GM18870 (cell line): Measurements from ENCODE around the gene GMDS.
A peak's percentile ranks its signal among the peaks of the same experiment; 100 is the strongest.
"Not testable (repeated sequence)": the region's sequence is repeated elsewhere in the genome, so short reads cannot be mapped to it uniquely, and the experiment has no call there.

ENCODE experiments used
- ATAC-seq: cut with Tn5 transposase; IDR thresholded peaks from one replicate; pipeline ENCODE4 v1.9.1; 2021; ENCODE audit warnings: moderate library complexity; ENCODE audit not compliant: unreplicated experiment

Gene GMDS

DNA sequence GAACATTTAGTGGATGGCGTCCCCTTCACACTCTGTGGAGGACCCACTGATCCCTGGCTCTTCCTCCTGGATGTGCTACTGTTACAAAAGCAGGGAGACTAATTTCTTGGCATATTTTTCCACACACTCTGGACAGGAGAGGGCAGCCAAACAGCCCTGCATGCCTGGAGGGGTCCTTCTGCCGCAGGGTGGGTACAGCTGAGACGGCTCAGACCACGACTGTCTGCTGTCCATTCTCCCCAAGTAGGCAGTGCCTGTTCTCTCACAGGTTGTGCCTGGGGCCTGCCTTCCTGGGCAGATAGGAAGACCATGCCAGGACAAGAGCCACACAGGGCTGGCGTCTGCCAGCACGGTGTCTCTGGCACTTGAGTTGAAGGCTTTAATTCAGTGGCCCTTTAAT is 375.6 kb downstream of the GMDS start:
- no peak for ATAC-seq

DNA sequence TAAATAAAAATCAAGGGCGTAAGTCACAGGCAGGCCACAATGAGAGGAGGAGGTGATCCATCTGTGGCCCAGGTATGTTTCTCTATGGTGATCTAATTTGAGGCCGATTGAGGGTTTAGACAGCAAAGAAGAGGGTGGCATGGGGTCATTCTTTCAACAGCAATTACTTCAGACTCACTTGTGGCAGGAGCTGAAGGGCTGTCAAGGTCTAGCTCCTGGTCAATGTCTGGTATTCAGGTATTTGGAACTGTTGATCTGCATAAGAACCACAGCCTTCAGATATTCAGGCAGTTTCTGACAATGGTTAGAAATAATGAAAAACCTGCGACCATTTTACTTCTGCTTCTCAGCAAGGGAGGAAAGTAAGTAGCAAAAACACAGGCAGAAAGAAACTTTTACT is 376.1 kb downstream of the GMDS start:
- ATAC-seq, result no peak

DNA sequence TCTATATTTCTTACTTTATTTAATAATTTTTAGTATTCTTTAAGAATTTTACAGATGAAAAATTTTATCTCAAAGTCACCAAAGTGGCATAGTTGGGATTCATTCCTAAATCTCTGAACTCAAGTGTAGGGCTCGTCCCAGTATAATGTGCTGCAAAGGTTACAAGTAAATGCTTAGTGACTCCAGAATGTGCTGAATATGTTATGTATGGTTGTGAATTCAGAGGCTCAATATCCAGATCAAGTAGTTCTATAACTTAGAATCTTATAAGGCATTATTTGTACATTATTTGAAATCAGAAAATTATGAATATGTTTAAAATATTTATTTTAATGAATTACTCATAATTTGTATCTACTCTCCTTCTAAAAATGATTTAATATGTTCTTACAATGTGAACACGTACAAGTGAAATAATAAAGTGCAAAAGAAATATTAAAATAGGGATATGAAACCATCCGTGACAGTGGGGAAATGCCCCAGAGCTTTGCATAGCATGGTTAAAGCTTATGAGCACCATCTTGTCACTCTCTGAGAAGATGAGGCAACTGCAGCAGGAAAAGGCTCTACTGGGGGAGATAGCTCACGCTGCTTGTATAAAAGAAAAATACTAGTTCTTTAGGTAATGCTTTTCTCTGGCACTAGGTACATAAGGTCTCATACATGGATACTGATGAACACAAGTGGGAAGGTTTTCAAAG is 376.7 kb downstream of the GMDS start:
- ATAC-seq, result peak; percentile 58

DNA sequence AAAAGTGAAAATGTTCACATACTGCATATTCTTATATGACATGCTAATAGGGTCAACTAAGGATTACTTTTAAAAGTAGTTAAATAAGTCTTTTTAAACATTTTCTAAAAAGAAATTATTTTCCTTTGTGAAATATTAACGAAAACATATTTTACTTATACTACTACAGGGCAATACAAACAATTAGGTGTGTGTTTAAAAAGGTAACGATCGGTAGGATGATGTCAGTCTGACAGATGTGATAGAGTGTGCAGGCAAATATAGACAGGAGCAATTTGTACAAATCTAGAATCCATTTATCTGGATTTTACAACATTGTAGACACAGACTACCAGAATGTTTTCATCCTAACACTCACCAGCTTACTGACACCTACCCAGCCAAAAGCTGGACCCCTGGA is 378.2 kb downstream of the GMDS start:
- no peak for ATAC-seq

DNA sequence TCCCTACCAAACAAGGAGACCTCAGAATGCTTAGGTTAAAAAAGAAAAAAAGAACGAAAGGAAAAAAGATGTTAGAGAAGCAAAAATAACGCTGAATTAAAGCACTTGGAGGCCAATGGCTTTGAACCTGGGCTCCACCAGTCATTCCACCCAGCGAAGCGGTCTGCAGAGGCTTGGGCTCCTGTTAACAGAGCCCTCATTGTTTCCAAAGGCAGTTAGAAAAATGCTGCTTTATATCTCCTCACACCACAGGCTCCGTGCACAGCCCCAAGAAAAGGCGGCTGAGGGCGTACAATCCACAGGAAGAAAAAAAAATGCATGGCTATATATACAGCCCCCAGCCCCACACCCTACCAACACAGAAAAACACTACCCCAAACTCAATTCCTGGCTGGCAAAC is 379.8 kb downstream of the GMDS start:
- no peak for ATAC-seq

DNA sequence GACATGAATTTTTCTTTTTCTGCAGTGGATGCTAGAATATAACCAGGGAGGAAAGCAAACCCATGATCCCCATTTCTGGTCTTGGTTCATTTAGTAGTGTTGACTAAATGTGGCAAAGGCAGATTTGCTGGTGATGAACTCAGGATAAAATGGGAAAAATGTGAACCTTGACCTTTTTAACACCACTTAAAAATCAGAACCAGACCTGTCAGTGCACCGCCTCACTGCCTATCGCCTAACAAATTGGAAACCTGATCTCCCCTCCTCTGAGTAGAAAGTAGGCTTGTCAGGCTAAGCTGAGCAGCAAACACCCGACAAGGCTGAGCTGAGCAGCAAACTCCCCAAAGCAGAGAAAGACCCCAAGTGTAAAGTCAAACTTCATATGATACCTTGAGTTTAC is 380.9 kb downstream of the GMDS start:
- ATAC-seq, result no peak

DNA sequence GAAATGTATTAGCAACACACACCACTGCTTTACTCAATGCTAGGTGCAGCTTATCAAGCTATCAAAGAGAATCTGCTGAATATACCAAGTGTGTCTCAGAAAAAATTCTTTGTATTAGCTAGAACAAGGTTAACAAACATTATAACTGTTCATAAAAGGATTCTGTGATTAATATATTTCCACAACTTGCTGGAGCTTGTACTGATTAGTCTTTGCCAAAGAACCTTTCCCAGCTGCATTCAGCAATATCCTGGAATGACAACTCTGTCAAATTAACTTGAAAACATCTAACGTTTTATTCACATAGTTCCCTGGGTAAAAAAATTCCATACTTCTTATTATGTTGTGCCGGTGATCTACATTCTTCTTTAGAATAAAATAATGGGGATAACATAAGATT is 383.0 kb downstream of the GMDS start:
- no peak for ATAC-seq

DNA sequence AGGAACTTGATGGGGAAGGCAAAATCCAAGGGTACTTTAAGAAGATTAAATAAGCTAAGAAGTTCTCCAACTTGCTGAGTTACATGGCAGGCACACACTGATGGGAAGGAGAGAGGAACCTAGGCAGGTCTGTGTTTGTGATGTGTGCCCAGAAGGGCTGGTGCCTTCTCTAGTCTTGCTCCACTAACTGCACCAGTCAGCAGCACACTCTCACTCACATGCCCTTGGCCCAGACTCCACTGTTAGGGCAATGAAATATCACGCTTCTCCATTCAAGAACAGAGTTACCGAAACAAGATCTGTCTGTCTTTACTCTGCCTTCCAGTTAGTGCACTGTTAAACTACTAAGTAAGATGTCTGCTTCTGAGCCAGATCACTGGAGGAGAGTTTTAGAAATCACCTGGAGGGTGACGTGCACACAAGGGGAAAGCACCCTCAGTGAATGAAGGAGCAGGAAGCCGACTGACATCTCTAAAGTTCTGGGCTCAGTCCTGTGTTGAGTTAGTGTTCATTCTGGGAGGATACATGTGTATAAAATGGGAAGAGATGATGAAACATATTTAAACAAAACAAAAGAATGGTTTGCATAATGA is 384.6 kb downstream of the GMDS start:
- no peak for ATAC-seq

DNA sequence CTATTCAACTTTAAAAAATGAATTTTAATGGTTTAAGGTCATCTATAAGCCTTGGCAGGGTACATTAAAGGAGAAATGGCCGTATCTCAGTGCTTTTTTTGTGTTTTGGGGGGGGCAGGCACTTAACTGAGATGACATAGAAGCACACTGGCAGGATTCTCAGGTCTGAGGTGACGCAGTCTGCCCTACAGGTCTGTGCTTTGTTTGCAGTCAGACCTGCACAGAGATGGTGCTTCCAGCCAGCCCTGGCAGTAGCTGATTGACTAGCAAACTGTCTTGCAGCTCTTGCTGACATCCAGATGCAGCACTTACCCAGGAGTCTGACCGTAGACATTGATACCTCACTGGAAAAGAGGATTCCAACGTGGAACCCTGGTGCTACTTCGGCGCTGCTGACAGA is 386.5 kb downstream of the GMDS start:
- no peak for ATAC-seq

DNA sequence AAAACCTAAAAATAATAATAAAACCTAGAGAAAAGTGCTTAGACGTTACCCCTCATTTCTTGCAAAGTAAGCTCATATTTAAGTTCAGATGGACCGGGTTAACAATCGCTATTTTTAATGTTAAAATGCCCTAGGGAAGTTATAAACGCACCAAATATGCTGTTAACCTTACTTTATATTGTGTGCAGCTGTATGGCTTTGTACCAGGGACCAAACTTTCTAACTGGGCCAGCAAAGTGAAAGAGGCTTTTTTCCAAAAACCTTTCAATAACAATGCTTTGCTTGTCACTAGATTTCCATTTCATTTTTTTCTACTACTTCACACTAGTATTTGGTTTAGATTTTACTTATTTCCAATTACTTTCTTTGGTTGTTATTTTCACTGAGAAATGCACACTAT is 387.2 kb downstream of the GMDS start:
- ATAC-seq, result no peak

DNA sequence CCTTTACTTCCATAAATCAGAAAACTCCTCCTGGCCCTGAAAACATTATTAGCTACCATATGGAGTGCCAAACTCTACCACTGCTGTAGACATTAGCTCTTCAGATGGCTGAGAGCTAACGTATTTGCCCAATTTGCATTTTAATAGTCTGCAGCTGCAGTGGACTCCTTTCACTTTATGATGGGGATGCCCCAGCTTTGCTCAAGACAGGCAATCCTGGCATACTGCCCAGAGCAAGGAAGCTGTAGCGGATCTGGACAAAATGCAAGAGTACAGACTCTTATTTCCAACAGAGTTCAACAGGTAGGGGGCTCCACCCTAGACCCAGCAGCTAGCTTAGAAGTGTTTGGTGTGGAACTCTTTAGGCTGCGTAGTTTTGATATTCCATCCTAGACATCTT is 389.0 kb downstream of the GMDS start:
- ATAC-seq, result peak; percentile 68

DNA sequence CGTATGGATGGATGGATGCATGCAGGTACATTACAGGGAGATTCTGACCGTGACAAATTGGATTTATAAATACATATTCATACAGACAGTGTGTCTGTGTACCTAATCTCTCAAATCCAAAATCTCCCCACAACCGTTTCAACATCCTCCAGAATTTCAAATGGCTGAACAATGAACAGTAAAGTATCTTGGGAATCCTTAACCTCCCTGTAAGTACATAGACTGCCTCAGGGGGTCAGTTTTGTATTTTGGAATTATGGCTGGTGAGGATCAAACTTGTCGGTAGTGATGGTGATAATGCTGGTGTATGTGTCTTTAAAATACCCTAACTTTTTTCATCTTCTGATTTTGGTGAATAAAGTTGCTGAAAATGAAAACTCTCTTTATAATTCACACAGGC is 389.5 kb downstream of the GMDS start:
- no peak for ATAC-seq

DNA sequence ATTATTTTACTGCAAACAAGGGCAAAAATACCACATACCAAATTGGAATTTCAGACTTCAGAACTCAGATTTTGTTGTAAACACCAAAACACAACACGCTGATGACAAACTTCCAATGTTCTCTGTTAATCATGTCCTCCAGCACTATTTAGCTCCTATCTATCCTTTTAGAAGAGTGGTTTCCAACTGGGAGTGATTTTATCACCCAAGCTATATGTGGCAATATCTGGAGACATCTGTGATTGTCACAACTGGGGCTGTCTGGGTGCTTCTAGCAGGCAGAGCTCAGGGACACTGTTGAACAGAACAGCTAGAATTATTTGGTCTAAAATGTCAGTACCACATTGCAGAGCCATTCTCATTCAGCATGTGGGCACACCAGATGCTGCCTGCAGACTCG is 391.1 kb downstream of the GMDS start:
- no peak for ATAC-seq

DNA sequence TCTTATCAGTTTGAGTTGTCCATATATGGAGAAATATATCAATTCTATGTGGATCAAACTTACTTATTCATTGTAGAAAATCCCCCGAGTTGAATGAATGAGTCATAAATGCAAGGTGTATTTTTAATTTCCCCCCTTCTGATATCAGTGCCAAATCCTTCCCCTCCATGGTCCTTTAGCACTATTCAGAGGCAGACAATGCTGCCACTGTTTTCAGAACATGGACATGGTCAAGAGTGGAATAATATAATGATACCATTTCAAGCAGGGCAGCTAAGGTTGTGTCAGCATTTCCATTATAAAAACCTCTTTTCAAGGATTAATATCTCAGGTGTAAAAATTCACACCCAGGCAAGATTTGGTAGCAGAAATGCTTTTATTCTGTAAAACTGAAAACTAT is 391.6 kb downstream of the GMDS start:
- ATAC-seq, result no peak

DNA sequence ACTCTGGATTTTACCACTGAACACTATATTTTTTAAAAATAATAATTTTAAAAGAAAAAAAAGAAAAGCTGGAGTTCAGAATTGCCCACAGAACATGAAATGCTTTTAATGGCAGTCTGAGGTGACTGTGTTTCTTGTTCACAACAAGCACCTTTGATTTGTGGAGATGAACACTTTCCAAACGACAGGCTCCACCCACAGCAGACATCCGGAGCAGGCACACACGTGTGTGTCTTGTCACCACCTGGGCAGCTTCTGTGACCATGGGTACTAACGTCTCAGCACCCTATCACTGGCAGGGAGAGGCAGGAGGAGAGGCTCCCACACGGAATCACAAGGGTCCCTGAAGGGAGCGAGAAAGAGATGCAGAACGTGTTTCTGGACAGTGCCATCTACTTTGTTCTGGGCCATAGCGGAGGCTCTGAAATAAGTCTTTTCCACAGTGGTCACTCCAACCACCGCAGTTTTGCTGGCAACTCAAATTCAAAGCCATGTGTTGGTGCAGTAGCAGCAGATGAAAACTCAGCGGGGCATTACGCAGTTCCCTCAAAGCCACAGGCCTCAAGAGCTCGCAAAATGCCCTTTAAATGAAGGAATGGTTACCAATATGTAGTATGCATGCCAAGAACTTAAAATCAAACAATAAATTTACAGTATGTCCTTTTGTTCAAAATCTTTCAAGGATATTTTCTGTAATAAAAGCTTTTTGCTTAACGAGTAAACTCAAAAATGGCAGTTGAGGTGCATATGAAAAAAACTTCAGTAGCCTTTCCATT is 393.5 kb downstream of the GMDS start:
- ATAC-seq, result no peak

DNA sequence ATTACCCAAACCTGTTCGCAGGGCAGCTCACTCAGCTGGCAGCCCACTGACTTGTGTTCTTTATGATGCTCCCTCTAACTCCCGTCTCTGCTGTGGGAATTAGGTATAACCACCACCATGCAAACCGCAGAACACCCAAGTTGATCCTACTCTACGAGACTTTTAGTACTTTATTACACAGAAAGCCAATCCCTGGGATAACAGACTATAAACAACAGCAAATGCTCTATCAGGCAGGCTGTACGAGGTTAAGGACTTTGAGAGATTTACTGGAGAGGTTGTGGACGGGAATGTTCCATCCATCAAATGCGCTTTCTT is 394.6 kb downstream of the GMDS start:
- no peak for ATAC-seq

DNA sequence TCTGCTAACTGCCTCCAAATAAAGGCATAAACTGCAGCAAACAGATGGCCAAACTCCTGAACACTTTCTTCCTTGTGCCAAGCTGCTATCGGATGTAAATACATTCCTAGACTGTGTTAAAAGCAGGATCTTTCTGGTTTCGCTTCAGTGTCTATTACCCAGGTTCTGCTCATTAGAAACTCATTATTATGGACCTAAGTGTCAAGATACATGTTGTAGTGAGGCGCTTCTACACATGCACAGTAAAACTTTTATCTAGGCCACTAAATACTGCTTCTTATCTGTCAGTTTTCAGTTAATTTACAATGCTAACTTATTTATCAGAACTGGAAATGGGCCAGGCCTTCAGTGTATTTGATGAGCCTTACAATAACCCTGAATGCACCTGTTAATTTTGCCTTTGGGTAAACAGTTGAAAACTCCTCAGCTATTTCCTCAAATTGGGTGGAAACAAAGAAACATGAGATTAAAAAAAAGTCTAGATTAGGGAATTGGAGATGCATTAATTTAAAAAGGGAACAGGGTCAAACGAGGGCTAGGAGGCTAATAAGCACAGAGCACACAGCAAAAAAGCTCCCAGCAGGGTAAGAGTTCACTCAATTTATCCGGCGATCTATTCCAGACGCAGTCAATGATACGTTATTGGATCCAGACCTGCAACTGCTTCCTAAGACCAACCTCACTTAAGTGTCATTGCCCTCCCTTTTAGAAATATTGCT is 395.1 kb downstream of the GMDS start:
- ATAC-seq, result no peak

DNA sequence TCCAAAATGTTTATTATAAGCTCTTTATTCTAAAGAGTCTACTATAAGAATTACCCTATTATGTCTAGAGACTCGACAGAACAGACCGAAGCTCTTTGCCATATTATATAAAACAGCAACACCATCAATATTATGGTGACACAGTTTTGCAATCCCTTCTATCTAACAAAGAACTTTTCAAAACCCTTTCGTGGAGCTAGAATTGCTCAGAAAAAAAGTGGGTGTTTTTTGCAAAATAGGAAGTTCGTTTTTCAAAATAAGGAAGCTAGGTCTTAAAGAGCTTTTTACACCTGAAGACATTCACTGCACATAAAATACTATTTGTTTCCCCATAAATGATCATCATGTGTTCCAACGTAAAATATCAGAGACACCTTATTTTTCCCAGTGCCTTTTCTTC is 395.7 kb downstream of the GMDS start:
- ATAC-seq, result no peak

DNA sequence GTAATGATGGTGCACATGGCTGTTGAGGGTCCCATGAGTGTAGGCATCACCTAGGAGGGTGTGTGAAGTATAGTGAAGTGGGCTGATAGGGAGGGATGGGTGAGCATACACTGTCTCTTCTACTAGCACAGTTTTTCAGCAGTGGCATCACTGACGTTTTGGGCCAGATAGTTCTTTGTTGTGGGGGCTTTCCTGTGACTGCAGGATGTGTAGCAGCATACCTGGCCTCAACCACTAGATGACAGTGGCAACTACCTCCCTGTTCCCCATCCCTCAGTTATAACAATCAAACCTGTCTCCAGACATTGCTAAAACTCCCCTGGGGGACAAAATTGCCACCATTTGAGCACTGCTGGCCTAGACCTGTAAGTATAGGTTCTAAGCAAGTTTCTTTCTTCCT is 396.7 kb downstream of the GMDS start:
- no peak for ATAC-seq

DNA sequence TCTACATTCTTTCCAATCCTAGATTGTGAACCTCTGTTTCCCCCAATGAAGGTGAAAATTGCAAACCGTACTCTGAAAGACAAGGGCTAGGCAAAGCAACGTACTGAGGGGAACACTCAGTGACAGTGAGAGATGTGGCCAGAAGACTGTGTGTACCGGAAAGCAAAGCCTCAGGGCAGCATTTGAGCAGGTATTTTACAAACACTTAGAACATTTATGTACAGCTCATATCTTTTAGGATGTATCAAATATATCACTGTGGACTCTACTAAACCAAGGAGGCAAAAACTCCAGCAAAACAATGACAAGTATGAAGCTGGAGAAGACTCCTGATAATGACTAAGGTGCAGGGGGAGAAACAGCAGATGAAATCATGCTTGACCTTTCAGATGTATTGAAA is 398.8 kb downstream of the GMDS start:
- no peak for ATAC-seq

DNA sequence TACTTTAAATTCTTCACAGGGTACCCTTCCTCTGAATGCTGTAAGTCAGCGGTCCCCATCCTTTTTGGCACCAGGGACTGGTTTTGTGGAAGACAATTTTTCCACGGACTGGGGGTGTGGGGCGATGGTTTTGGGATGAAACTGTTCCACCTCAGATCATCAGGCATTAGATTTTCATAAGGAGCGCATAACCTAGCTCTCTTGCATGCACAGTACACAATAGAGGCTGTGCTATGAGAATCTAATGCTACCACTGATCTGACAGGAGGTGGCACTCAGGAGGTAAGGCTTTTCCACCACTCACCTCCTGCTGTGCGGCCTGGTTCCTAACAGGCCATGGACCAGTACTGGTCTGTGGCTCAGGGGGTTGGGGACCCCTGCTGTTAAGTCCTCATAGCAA is 399.9 kb downstream of the GMDS start:
- not testable (repeated sequence) for ATAC-seq

DNA sequence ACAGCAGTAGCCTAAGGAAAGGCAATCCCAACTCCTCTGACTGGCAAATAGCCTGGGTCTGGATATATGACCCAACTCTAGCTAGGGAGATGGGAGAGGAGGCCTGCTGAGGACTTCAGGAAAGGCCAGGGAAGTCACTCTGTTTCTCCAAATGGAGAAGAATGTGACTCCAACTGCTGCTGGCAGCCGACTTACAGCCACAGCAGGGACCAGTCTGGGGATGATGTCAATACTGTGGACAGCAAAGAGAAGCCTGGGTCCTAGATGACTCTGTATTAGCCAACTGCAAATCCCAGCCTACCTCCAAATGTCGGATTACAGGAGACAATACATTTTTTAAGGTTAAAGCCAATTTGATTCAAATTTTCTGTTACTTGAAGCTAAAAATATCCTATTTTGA is 403.1 kb downstream of the GMDS start:
- no peak for ATAC-seq
